Right forelimb (tissue), 1 donor: ENCODE data around the gene AKTIP.
A peak's percentile ranks its signal among the peaks of the same experiment; 100 is the strongest.
"Not testable (repeated sequence)": the region's sequence is repeated elsewhere in the genome, so short reads cannot be mapped to it uniquely, and the experiment has no call there.

Experiments
- DNase-seq: peaks from one replicate; pipeline ENCODE4 v3.0.0-alpha.2; 2018

Gene AKTIP

DNA sequence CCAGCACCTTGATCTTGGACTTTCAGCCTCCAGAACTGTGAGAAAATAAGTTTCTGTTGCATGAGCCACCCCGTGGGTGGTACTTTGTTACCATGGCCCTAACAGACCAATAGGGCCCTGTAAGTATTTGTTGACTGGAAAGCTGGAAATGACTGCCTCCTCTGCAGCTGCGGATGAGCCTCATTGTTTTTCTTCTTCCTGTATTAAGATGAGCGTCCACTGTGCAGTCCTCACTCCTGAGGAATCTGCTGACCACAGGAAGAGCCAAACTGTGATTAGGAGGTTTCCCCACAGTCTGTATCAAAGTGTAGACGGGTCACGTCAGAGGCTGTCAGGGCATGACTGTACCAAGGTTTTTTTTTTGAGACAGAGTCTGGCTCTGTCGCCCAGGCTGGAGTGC, 12.2 kb upstream of the AKTIP start:
- no peak for DNase-seq

DNA sequence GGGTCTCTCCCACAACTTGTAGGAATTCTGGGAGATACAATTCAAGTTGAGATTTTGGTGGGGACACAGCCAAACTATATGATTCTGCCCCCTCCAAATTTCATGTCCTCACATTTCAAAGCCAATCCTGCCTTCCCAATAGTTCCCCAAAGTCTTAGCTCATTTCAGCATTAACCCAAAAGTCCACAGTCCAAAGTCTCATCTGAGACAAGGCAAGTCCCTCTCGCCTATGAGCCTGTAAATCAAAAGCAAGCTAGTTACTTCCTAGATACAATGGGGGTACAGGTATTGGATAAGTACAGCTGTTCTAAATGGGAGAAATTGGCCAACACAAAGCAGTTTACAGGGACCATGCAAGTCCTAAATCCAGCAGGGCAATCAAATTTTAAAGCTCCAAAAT, 9.8 kb upstream of the AKTIP start:
- not testable (repeated sequence) for DNase-seq

DNA sequence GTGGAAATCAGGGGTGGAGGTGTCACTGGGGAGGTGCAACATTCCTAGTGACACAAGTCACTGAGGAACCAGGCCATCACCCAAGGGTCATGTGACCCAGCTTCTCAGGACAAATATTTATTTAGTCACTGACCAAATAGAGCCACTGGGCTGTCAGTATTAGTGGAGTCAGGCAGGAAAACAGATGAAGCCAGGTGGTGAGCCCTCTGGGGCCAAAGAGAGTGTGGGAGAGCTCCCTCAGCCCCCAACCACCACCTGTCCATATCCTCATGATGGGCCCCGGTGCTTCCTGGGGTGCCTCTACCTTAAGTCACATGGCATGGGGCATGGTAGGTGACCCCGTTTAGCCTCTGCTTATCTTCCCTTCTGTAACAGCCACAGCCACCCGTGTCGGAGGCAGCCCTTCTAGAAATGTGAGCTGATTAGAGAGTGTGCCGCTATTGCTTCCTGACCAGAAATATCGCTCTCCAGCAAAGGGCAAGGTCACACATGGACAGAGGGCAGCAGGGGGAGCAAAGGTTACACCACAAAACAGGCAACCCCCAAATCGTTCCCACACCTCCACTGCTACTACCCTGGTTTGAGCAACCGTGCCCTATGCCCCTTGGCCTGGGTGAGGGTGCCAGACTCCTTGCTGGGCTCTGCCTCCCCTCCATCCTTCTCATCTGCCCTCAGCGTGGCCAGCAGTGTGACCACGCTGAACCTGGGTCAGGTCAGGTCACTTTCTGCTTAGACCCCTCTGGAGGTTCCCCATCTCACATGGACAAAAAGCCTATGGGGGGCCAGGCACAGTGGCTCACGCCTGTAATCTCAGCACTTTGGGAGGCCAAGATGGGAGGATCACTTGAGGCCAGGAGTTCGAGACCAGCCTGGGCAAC, 8.6 kb upstream of the AKTIP start:
- no peak for DNase-seq

DNA sequence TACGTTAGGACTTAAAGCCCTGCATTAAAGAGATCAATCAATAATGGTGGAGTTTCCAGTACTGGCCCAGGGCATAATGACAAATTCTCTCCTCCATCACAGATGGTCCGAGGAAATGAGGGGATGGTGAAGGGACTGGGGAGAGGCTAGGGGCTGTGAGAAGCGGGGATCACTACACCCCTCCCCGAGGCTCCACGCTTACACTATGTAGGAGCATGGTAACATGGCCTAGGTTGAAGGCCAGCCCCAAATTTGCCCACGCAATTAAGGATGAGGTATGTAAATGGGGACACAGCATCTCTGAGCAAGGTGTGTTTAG, 8.0 kb upstream of the AKTIP start:
- DNase-seq: no peak

DNA sequence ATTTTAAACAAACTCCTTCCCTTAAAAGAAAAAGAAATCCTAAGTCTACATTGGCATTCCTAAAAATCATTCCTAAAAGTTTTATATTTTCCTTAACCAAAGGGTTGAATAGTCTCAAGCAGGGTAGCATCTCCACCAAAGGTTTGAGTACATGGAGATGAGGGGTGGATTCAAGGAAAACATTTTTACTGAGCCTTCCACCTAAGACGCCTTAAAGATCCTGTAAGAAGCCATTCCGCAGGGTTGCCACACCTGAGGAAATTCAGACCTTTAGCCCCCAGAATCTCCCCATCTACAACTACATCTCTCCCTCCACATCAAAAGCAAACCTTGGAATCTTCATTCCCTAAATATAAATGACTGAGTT, 7.7 kb upstream of the AKTIP start:
- DNase-seq: no peak

DNA sequence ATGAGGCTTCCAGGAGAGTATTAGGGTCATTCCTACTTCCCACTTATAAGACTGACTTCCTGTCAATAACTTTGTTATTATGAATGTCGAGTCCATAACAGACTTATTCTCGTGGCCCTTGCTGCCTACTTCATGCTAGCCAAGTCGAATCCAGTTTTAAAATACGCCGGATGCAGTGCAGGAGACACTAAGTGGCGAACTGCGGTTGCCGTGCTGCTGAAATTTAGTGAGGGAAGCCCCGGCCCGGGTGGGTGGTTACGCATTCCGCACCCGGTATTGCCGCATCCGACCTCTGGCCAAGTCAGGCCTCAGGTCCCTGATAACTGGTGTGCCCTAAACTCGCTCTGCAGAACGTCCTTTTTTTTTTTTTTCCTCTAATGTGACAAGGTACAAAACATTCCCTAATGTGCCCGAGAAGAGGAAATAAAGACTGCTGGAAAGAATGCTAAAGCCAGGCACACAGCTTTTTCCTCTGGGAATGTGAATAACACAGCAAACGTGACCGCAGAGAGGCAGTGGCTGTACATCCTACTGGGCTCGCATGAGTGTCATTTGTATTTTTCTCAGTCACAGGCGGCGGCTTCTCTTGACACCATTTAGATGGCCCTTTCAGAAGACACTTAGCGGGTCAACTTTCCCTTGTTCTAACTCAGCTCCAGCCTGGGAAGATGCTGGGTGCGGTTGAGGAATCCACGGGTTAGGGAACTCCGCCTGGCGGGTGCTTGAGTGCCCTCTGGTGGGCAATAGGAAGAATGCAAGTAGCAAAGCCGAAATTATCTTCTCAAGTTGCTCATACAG, 7.1 kb upstream of the AKTIP start:
- DNase-seq: peak; percentile 75

DNA sequence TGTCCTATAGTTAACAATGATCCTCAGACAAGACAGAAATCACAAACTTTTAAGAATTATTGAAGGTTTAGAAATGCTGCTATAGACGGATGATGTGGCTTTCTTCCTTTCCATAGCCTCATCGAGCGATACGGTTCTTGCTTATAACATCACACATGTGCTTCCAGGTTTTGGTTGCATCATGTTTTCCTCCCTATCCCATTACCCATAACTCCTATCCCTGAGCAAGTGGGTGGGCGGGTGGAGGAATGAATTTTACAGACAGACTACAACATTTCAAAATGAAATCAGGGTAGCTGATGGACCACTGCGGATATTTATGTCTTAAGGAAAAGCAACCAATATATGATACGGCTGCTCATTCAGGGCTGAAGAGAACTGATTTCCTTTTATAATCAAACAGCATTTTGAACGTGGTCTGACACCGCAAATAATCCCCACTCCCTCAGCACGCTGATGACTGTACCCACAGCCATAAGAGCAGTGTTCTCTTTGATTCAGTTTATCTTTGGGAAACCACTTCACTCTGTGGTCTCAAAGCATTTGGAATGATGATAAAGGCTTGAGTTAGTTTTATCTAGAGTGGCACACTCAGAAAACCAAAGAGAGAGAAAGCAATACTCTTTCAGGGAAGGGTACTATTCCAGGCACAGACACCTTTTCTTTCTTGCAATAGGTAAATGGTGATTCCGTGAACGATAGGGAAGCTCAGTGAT, 4.6 kb upstream of the AKTIP start:
- DNase-seq: no peak

DNA sequence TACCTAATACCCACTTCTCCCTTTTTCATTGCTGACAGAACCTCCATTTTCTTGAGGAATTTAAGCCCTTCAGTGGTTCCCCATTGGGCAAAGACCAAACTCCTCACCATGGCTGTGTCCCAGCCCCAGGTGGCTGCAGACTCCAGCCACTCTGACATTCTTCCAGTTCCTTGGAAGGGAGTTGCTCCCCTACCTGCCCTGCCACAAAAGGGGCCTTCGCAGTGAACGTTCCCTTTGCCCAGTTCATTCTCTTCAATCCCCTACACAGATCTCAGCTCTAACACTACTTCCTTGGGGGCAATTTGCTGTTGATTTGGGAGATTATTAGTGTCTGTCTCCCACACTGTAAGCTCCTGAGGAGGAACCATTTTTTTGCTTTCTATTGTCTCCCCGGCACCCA, 3.2 kb upstream of the AKTIP start:
- no peak for DNase-seq

DNA sequence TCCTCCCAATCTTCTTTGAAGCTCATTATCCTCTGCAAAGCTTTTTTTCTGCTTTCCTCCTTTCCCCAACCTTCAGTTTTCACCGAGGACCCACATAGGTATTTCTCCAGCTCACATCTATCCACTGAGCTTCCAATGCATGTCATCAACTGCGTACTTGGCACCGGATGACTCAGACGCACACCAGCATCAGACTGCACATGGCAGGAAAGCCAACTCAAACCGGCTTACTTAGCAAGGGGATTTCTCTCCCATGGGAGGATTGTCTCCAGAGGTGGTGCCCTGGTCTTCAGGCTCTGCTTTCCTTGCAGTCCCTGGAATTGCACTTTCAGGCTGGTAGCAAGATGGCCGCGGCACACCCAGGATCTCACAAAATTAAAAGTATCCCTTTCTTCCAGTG, 1.7 kb upstream of the AKTIP start:
- no peak for DNase-seq

DNA sequence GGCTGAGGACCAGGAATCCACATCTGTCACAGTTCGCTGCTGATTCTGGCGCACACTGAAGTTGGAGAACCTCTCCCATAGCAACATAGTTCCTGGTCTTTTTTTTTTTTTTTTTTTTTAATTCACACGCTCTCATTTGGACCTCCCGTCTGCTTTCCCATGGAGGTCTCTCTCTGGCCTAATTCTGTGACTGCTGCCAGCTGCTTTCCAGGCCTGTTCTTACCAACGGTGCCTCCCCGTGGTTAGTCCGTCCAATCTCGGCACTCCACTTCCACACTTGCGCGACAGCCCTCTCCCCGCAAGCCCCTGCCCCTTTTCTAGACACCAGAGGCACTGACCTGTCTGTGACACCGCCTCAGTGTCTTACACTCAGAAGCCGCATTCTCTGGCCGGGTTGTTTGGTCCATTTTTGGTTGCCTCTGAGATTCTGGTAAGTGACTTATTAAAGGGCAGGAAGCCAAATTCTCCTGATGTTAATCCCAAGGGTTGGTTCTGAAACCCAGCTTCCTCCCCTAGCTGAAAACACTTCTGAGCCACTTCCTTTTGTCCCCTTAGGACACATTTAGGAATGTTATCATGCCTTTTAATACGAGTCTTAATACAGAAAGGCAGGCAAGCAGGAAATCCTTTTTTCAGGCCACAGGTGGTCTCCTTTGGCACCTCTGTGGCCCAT, 1.1 kb upstream of the AKTIP start:
- DNase-seq: peak; percentile 73

DNA sequence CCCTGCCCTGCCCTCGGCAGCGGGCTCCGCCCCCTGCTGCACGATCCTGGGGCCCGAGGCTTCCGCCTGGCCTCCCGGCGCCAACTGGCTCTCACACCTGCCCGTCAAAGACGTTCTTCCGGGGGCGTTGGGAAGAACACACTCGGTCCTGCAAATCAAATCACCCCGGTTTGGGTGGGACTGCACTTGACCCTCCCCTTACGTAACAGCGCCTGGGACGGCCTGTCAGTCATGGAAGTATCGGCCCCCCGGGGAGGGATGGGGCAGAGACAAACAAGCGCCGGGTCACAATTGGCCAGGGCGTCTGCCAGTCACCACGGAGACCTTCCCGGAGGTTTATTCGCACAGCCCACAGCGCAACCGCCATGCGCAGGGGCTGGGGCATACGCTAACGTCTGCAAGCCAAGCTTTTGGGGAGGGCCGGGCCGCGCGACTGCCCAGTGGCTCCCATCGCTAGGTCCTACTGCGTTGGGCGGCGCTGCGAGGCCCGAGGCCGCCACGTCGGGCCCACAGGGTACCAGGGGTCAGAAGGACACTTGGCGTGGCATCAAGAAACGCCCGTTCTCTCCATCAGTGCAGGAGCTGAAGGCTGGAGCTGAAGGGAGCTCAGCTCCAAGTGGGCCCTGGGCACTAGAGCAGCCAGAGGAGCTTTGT, 388 bp upstream of the AKTIP start:
- DNase-seq: peak; percentile 100

DNA sequence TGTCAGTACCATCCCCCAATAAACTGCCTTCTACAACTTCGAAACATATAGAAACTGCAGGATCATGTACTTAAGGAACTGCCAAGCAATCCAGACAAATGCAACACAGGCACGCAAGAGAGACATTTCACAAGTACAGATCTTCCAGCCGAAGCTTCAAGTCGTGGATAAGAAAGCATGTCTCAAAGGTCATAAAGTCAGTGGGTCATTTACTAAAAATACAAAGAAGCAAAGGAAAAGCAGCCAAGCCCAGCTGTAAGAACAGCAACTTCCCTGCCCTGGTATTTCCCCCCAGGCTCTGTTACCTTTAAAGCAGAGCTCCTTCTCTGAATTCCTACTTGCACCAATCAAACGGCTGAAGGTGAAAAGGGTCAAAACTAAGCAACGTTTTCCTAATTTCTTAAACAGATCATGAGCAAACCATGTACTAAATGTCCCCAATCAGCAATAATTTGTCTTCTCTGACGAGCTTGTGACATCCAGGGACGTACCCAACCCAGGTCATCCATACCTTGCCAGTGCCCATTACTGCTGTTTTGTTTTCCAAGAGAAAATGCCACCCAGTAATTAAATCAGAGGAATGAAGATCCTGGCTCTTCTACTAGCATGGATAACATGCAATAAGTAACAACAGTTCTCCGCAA, 1.7 kb downstream of the AKTIP start:
- no peak for DNase-seq

DNA sequence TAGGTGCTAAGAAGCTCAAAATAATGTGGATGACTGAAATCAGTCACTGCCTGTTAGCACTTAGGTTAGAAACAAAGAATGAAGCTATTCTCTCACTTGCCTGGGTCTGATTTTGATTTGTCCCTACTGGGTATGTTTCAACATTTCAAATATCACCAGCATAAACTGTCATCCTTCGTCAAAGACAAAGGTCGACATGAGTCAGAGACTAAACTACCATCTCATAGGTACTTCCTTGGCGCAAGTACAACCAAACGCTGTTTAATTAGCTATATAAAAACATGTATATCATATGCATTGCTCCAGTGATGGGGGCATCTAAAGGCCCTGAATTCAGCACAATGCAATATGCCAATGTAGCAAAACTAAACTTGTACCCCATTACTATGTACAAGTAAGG, 4.0 kb downstream of the AKTIP start:
- no peak for DNase-seq

DNA sequence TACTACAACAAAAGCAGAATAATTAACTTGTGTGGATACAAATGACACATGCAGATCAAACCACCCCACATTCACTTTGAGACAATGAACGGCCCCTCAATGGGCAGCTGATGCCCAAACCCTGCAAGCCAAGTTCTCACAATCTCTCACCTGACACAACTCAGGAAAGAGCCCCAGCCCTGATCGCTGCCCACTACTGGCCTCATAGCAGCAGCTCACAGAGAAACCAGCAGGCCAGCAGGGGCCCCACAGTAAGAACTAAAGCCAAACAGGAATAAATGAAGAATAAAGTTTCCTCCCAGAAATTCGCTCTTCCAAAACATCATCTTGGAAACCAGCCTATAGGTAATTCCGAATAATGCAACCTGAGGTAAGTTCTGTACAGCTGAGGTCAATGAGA, 7.7 kb downstream of the AKTIP start:
- DNase-seq: no peak

DNA sequence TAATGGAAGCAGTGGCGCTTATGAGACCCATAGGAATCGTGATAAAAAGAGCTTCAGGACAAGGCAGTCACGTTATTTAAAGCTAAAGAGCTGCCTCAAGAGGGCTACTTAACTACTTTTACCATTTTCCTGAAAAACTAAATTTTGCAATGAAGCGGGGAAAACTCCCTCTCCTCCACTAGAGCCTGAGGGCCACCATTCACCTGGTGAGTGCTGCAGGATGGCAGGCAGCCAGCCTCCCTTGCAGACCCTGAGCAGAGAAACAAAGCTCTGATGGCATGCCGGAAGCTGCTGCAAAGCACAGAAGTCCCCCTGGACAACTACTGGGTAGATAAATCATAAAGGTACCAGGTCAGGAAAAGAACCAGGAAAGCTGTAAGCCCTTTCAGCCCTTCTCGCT, 8.4 kb downstream of the AKTIP start:
- no peak for DNase-seq

DNA sequence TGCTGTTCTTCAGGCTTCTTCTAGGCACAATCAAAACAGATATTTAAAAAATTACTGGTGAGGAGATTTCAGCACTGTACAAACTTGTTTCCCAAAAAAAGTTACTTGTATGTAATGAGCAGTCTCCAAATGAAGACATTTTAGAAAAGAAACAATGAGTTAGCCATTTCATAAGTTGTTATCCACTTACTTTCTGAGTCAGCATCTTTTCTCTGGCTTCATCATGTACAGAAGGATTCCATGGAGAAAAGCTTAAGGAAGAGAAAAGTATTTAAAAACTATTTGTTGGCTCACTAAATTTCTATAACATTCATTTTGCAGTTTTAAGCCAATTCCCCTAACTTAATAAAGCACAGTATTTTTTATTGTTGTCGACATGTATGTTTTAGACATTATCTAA, 10.5 kb downstream of the AKTIP start:
- no peak for DNase-seq

DNA sequence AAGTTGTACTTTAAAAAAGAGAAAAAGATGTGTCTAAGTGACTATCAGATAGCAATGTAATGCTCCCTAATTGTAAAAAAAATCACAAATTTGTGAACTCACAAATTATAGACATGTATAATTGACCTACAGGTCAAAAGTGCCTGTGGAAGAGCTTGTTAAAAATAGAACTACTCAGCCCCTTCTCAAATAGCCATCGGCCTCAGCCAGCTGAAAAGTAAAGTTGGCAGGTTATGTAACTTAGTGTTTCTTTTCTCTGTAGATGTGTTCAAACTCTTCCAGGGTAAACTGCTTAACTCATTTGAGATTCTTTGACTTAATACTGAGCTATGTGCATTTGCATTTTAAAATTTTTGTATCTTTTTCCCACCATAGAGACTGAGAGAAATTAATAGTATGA, 13.3 kb downstream of the AKTIP start:
- no peak for DNase-seq

DNA sequence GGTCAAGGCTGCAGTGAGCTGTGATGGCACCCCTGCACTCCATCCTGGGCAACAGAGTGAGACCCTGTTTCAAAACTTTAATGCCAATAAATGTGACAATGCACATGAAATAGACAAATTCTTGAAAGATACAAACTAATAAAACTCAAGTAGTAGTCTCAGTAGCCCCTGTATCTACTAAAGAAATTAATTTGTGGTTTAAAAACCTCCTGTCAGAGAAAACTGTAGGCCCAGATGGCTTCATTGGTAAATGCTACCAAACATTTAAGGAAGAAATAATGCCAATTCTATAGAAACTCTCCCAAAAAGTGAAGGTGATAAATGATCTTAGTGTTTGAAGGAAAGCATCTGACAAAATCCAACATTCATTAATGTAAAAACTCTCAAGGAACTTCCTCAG, 16.8 kb downstream of the AKTIP start:
- DNase-seq: no peak

DNA sequence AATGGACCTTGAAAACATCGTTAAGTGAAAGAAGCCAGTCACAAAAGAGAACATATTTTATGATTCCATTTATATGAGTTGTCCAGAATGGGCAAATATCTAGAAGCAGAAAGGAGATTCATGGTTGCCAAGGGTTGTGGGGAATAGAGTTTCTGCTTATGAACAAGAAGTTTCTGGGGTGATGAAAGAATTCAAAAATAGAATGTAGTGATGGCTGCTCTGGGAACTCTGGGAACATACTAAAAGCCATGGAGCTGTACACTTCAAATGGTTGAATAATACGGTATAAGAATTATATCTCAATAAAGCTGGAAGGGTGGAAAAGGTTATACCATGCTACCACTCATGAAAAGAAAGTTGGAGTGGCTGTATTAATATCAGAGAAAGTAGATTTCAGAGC, 18.5 kb downstream of the AKTIP start:
- DNase-seq: no peak

DNA sequence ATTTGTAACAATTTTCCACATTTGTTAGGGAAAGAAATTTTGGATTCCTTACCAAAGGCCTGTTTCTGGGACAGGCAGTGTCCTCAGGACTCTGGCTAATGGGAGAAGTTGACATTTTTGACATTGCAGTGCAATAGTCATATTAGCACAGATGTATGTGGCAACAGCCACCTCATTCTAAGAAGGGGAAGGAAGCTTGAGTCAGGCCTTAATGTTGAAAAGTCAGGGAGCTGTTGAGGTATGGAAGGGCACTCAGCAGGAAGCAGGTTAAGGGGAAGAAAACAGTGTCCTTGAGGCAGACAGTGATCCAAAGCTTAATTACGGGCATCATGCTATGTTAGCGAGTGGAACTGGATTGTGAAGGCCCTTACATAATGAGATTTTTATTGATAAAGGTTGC, 20.9 kb downstream of the AKTIP start:
- DNase-seq: no peak

DNA sequence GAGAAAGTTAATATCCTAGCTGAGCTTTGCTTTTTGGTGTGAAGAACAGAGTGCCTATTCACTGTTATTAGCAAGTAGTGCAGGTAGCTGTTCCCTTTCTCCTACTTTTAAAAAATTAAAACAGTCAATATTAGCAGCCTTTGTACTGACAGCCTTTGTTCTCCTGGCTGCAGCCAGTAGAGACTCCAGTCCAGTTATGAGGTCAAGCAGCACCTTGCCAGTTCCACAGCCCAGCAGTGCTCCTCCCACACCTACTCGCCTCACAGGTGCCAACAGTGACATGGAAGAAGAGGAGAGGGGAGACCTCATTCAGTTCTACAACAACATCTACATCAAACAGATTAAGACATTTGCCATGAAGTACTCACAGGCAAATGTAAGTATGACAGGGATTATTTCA, 22.6 kb downstream of the AKTIP start:
- DNase-seq: no peak

DNA sequence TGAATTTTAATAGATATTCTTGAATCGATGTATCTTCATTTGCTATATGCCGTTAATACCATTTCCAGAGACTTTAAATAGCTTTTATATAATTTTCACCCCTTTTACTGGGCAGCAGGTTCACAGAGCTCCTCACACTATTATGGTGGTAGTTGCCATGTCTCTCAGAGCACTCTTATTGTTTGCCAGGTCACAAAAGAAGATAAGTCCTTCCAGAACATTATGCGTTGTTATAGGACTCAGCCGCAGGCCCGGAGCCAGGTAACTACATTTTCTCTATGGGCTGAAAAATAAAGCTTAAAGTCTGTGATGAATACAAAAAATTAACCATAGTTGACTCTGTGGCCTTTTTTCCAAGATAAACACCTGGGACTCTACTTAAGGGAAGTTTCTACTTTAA, 24.0 kb downstream of the AKTIP start:
- no peak for DNase-seq
